ENCODE results near the gene DNER.

The DNER gene

DNA sequence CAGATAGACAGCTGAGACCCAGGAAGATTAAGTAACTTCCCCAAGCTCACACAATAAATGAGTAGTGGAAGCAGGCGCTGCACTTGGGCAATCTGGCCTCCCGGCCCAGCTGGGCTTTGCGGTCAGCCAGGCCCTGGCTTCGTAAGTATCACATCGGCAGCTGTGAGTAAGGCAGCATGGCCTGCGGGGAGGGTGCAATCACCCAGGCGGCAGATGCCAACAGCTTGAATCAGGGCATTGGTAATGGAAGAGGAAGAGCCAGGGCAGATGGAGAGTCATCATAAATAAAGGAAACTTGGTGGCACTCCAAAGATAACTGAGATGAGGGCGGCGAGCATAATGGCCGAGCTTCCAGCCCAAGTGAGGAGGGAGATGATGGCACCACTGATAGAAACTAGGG lies 225.3 kb downstream of the DNER start:
- Histone ChIP-seq H3K4me1 (ENCODE audit: control insufficient read depth, insufficient read depth, low read length) (peaks cover 18% of the 10 kb centered on the region), H3K4me3 (ENCODE audit: low read depth, low read length) (no peak overlapping the region), H3K27me3 (ENCODE audit: control insufficient read depth, insufficient read depth, low read length) (no peaks in the 10 kb centered on the region), H3K27ac (ENCODE audit: low read depth, low read length) (no peak overlapping the region), H3K9ac (ENCODE audit: low read depth, low read length) (no peak overlapping the region), H3K36me3 (ENCODE audit: control insufficient read depth, insufficient read depth, low read length) (no peaks in the 10 kb centered on the region), H3K9me3 (ENCODE audit: control insufficient read depth, insufficient read depth, low read length) (peaks cover 5% of the 10 kb centered on the region; the same call in 1 of the 2 replicates)

DNA sequence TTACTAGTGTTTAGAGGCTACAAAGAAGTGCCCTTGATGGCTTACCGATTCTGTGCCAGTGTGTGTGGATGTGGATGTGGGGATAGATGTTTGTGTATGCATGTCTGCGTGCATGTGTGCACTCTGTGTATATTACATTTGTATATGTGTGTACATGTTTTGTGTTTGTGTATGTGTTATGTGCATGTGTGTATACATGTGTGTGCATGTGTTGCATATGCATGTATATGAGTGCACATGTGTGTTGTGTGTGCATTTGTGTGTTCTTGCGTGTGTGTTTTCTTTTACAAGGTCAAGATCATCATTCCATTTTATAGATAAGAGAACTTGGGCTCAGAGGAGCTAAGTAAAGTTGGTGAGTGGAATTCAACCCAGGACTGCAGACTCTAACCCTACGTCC lies 226.1 kb downstream of the DNER start:
- Histone ChIP-seq H3K9me3 (ENCODE audit: control insufficient read depth, insufficient read depth, low read length) (peaks cover 5% of the 10 kb centered on the region; the same call in 1 of the 2 replicates), H3K36me3 (ENCODE audit: control insufficient read depth, insufficient read depth, low read length) (no peaks in the 10 kb centered on the region), H3K27me3 (ENCODE audit: control insufficient read depth, insufficient read depth, low read length) (no peaks in the 10 kb centered on the region), H3K4me1 (ENCODE audit: control insufficient read depth, insufficient read depth, low read length) (peaks cover 18% of the 10 kb centered on the region), H3K4me3 (ENCODE audit: low read depth, low read length) (no peak overlapping the region), H3K9ac (ENCODE audit: low read depth, low read length) (no peak overlapping the region), H3K27ac (ENCODE audit: low read depth, low read length) (no peak overlapping the region)

DNA sequence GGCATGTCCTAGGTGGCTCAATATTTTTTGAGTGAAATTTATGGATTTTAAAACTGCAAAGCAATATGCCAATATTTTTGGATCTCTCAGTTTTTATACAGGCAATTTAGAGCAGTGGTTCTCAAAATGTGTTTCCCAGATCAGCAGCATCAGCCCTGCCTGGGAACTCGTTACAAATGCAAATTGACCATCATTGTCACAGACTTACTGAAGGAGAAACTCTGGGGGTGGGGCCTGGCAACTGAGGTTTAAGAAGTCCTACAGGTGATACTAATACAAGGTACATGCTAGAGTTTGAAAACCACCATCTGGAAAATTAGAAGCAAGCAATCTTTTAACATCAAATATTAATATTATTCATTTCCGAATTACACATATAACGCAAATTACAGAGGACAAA lies 227.7 kb downstream of the DNER start:
- peaks cover 18% of the 10 kb centered on the region for H3K4me1 ChIP-seq (ENCODE audit: control insufficient read depth, insufficient read depth, low read length)
- H3K9ac ChIP-seq (ENCODE audit: low read depth, low read length), result no peak overlapping the region

DNA sequence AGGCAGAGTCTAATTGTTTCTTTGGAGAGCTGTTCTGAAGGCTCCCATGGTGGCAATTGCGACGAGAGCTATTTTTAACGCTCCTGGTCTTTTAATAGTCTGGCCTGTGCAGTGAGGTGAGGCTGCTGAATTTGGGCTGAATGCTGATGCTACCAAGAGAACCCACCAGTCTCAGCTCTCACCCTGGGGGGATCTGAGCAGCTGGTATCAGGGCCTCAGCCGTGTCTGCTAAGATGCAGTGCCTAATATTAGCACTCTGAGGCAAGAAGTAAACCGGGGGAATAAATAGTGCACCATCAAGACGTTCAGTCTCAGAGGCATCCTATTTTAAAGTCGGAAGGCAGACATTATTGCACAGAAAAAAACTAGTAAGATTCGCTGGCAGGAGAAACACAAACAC lies 228.5 kb downstream of the DNER start:
- H3K9ac ChIP-seq (ENCODE audit: low read depth, low read length), result no peak overlapping the region
- H3K4me1 ChIP-seq (ENCODE audit: control insufficient read depth, insufficient read depth, low read length), result peaks cover 18% of the 10 kb centered on the region
- no peak overlapping the region for H3K4me3 ChIP-seq (ENCODE audit: low read depth, low read length)

More for the DNA sequence above, 227.7 kb downstream of the DNER start:
- Histone ChIP-seq H3K27me3 (ENCODE audit: control insufficient read depth, insufficient read depth, low read length) (no peaks in the 10 kb centered on the region), H3K27ac (ENCODE audit: low read depth, low read length) (peak overlapping the region; percentile 57), H3K4me3 (ENCODE audit: low read depth, low read length) (0 out of 2 replicates have a peak overlapping the region, but pooled peaks have one; percentile 5), H3K9me3 (ENCODE audit: control insufficient read depth, insufficient read depth, low read length) (peaks cover 5% of the 10 kb centered on the region; the same call in 1 of the 2 replicates), H3K36me3 (ENCODE audit: control insufficient read depth, insufficient read depth, low read length) (no peaks in the 10 kb centered on the region)

DNA sequence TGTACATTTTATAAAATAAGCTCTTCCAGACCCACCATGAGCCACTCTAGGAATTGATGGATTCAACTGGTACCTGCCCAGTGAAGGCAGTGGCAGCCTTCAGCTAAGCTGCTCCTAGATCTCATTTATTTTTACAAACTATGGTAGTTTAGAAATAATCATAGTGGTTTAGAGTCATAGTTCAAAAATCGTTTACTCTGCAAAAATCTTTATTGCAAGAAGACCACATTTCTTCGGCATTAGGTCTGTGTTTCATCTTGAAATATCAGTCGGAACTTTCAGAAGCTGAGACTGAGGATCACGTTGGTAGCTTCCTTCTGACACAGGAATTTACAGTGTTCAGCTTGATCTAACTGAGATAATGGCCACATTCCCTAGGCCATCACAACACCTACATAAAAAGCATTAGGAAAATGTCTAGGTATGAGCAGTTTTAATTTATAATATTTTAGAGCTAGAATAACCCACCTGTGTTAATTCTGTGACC lies 237.0 kb downstream of the DNER start:
- Histone ChIP-seq H3K27ac (ENCODE audit: low read depth, low read length) (no peak overlapping the region), H3K27me3 (ENCODE audit: control insufficient read depth, insufficient read depth, low read length) (no peaks in the 10 kb centered on the region), H3K36me3 (ENCODE audit: control insufficient read depth, insufficient read depth, low read length) (no peaks in the 10 kb centered on the region), H3K9ac (ENCODE audit: low read depth, low read length) (no peak overlapping the region), H3K4me1 (ENCODE audit: control insufficient read depth, insufficient read depth, low read length) (peaks cover 22% of the 10 kb centered on the region), H3K9me3 (ENCODE audit: control insufficient read depth, insufficient read depth, low read length) (no peaks in the 10 kb centered on the region), H3K4me3 (ENCODE audit: low read depth, low read length) (no peak overlapping the region)

More for the DNA sequence above, 228.5 kb downstream of the DNER start:
- Histone ChIP-seq H3K27me3 (ENCODE audit: control insufficient read depth, insufficient read depth, low read length) (no peaks in the 10 kb centered on the region), H3K27ac (ENCODE audit: low read depth, low read length) (no peak overlapping the region), H3K9me3 (ENCODE audit: control insufficient read depth, insufficient read depth, low read length) (peaks cover 5% of the 10 kb centered on the region; the same call in 1 of the 2 replicates), H3K36me3 (ENCODE audit: control insufficient read depth, insufficient read depth, low read length) (no peaks in the 10 kb centered on the region)

DNA sequence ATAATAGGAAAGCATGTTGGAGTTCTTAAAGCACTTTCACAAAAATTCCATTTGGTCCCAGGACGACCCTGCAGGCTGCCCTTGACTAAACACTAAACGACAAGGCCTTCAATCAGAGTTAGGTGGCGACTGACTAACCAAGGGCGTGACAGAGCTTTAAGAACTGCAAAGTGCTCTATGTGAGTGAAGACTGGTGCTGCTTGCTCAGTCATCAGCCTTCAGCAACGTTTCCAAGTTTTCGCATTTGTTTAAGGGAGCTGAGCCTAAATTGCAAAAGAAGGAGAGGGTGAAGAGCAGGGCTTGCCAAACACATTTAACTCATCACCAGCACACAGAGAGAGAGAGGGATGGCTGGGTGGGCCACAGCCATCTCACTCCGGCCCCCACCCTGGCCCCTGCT lies 238.6 kb downstream of the DNER start:
- Histone ChIP-seq H3K9me3 (ENCODE audit: control insufficient read depth, insufficient read depth, low read length) (no peaks in the 10 kb centered on the region), H3K36me3 (ENCODE audit: control insufficient read depth, insufficient read depth, low read length) (no peaks in the 10 kb centered on the region)

DNA sequence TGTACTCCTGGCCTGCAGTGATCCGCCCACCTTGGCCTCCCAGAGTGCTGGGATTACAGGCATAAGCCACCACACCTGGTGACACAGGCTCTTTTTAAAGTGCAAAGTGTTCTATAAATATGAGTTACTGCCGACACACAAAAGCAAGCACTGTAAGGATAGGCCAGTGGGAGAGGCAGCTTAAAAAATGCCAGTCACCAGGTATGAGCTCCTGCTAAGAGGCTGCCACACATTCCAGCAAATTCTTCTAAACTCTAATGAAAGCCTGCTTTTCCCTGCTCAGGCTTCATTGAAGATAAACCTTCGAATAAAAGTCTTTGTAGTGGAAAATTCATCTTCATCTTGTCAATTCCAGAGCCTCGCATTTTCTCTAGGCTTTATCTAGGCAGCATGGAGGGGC lies 240.2 kb downstream of the DNER start:
- H3K36me3 ChIP-seq (ENCODE audit: control insufficient read depth, insufficient read depth, low read length), result no peaks in the 10 kb centered on the region
- H3K9ac ChIP-seq (ENCODE audit: low read depth, low read length), result no peak overlapping the region
- H3K27ac ChIP-seq (ENCODE audit: low read depth, low read length), result no peak overlapping the region
- H3K9me3 ChIP-seq (ENCODE audit: control insufficient read depth, insufficient read depth, low read length), result no peaks in the 10 kb centered on the region
- H3K4me3 ChIP-seq (ENCODE audit: low read depth, low read length), result no peak overlapping the region
- no peaks in the 10 kb centered on the region for H3K27me3 ChIP-seq (ENCODE audit: control insufficient read depth, insufficient read depth, low read length)
- peaks cover 22% of the 10 kb centered on the region for H3K4me1 ChIP-seq (ENCODE audit: control insufficient read depth, insufficient read depth, low read length)

More for the DNA sequence above, 238.6 kb downstream of the DNER start:
- no peak overlapping the region for H3K27ac ChIP-seq (ENCODE audit: low read depth, low read length)
- H3K4me3 ChIP-seq (ENCODE audit: low read depth, low read length), result no peak overlapping the region
- no peak overlapping the region for H3K9ac ChIP-seq (ENCODE audit: low read depth, low read length)
- no peaks in the 10 kb centered on the region for H3K27me3 ChIP-seq (ENCODE audit: control insufficient read depth, insufficient read depth, low read length)
- peaks cover 22% of the 10 kb centered on the region for H3K4me1 ChIP-seq (ENCODE audit: control insufficient read depth, insufficient read depth, low read length)

DNA sequence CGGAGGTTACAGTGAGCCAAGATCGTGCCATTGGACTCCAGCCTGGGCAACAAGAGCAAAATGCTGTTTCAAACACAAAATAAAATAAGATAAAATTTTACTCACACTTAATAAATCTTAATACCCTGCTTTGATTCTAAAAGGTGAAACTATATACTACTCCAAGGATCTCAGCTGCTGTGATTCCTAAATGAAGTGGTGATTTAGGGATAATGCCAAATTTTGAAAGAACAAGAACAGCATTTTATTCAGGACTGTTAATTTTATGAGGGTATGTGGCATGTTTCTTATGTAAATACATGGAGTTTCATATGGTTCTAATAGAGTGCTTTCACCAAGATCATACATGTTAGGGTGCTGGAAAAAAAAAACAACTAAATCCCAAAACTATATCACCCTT lies 243.6 kb downstream of the DNER start:
- Histone ChIP-seq H3K36me3 (ENCODE audit: control insufficient read depth, insufficient read depth, low read length) (no peaks in the 10 kb centered on the region), H3K9me3 (ENCODE audit: control insufficient read depth, insufficient read depth, low read length) (no peaks in the 10 kb centered on the region), H3K27ac (ENCODE audit: low read depth, low read length) (no peak overlapping the region), H3K9ac (ENCODE audit: low read depth, low read length) (no peak overlapping the region), H3K27me3 (ENCODE audit: control insufficient read depth, insufficient read depth, low read length) (no peaks in the 10 kb centered on the region), H3K4me1 (ENCODE audit: control insufficient read depth, insufficient read depth, low read length) (peaks cover 5% of the 10 kb centered on the region), H3K4me3 (ENCODE audit: low read depth, low read length) (no peak overlapping the region)

DNA sequence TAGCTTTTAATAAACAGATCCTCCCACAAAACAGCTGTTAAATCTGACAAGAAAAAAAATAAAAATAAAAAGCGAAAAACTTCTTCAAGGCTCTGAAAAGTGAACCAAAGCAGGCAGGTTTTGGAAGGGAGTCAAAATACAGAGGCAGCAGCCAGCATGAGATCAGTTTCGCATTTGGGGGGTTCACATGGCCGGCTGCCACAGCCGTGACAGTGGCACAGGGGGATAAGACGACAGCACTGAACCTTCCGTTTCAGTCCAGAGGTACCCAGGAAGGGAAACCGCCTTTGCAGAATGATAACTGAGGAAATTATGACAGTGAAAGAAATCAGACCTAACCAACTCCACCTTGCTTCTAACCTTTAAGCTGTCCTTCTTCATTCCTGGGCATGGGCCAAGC lies 246.6 kb downstream of the DNER start:
- no peaks in the 10 kb centered on the region for H3K9me3 ChIP-seq (ENCODE audit: control insufficient read depth, insufficient read depth, low read length)
- no peaks in the 10 kb centered on the region for H3K36me3 ChIP-seq (ENCODE audit: control insufficient read depth, insufficient read depth, low read length)

DNA sequence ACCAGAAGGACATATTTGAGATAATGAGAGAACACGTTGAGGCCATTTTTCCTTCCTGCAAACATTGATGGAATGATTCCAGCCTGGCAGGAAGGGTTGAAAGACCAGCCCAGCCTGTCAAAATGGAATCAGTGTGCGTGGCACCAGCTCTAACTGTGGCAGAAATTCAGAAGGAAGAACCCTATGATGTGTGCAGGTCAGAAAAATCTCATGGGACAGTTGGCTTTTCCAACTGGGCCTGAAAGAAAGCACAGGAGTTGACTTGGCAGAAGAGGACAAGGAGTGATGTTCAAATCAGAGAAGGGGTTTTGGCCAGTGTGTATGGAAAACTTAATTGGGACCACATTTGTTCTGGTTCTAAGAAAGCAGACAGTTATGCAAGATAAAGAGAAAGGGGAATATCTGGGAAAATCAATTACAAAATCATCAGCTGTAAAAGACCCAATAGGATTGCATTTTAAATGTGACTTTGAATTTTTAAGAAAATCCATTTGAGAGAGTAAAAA lies 250.5 kb downstream of the DNER start:
- Histone ChIP-seq H3K36me3 (ENCODE audit: control insufficient read depth, insufficient read depth, low read length) (no peaks in the 10 kb centered on the region), H3K27me3 (ENCODE audit: control insufficient read depth, insufficient read depth, low read length) (no peaks in the 10 kb centered on the region), H3K27ac (ENCODE audit: low read depth, low read length) (no peak overlapping the region), H3K9me3 (ENCODE audit: control insufficient read depth, insufficient read depth, low read length) (no peaks in the 10 kb centered on the region), H3K9ac (ENCODE audit: low read depth, low read length) (no peak overlapping the region), H3K4me1 (ENCODE audit: control insufficient read depth, insufficient read depth, low read length) (0 out of 2 replicates have a peak, but pooled peaks cover 2% of the 10 kb centered on the region), H3K4me3 (ENCODE audit: low read depth, low read length) (no peak overlapping the region)

More for the DNA sequence above, 246.6 kb downstream of the DNER start:
- Histone ChIP-seq H3K27me3 (ENCODE audit: control insufficient read depth, insufficient read depth, low read length) (no peaks in the 10 kb centered on the region), H3K4me3 (ENCODE audit: low read depth, low read length) (no peak overlapping the region), H3K27ac (ENCODE audit: low read depth, low read length) (no peak overlapping the region), H3K4me1 (ENCODE audit: control insufficient read depth, insufficient read depth, low read length) (no peaks in the 10 kb centered on the region), H3K9ac (ENCODE audit: low read depth, low read length) (no peak overlapping the region)

DNA sequence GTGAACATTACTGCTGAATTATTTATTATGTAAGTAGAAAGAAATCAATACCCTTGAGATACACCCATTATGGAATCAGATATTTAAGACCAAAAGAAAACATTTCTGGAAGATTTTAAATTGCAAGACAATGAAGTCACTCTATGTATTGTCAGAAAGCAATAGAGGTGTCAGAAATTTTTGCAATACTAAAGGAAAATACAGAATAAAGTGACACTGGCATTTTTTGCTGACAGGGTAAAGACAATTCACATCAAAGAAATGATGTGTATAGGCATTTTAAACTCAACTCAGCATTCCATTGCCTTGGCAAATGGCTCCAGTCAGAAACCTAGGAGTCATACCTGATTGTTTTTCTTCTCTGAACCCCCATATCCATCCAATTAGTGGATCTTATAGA lies 252.2 kb downstream of the DNER start:
- Histone ChIP-seq H3K9me3 (ENCODE audit: control insufficient read depth, insufficient read depth, low read length) (no peaks in the 10 kb centered on the region), H3K9ac (ENCODE audit: low read depth, low read length) (no peak overlapping the region), H3K27ac (ENCODE audit: low read depth, low read length) (no peak overlapping the region), H3K4me3 (ENCODE audit: low read depth, low read length) (no peak overlapping the region), H3K4me1 (ENCODE audit: control insufficient read depth, insufficient read depth, low read length) (0 out of 2 replicates have a peak, but pooled peaks cover 2% of the 10 kb centered on the region), H3K36me3 (ENCODE audit: control insufficient read depth, insufficient read depth, low read length) (no peaks in the 10 kb centered on the region), H3K27me3 (ENCODE audit: control insufficient read depth, insufficient read depth, low read length) (no peaks in the 10 kb centered on the region)

Data from HUES48 (cell line).